NT2/D1 (cell line): ENCODE results near the gene ELAC1.

Source experiments
- YY1 ChIP-seq: IDR thresholded peaks from 2 replicates; pipeline ENCODE4 v1.6.1; 2011; ENCODE audit not compliant: insufficient read length, insufficient read depth
- ZNF274 ChIP-seq: IDR thresholded peaks from 2 replicates; pipeline ENCODE4 v1.6.1; 2011; ENCODE audit warnings: mild to moderate bottlenecking, low read depth, low read length

DNA sequence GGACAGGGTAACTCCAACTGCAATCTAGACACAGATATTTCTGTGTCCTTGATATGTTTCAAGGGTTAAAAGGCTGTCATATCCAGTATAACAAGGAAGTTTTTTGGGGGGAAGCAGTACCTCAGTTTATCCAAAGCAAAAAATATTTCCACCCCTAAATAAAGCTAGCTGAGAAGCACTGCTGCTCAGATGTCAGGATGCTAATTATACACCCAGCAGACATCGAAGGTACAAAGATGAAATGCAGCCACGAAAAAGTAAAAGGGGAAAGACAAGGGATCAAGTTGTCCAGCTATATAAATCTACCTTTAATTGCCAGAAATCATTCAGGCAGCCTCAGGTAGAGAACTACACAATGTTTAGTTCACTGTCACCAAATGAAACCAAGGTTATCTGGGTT lies 26.2 kb downstream of the ELAC1 start:
- TF ChIP-seq YY1 (no peak), ZNF274 (no peak)
